ENCODE measurements around the gene HBB.

GRCh38 chr11:5242208-5242607 is 15.3 kb upstream of the HBB start:
- TF ChIP-seq EP300 (IDR thresholded peaks at IDR 0.05), result no peak
- TF ChIP-seq POLR2A (IDR thresholded peaks at IDR 0.05; ENCODE audit: low read length), result no peak
- no peak for TF ChIP-seq MAX (IDR thresholded peaks at IDR 0.05)
- TF ChIP-seq CTCF (IDR thresholded peaks at IDR 0.05), result no peak
- TF ChIP-seq EHF (CRISPR knock-in tag; IDR thresholded peaks at IDR 0.05), result no peak
- no peak for TF ChIP-seq JUNB (IDR thresholded peaks at IDR 0.05)
- no peak for TF ChIP-seq RCOR1 (IDR thresholded peaks at IDR 0.05; ENCODE audit: low read depth, low read length)

Measured in A549 (cell line).